Erythroblast (primary cell): ENCODE results near the gene FZR1.

Experiments
- GATA1 ChIP-seq: IDR thresholded peaks from 2 replicates; pipeline ENCODE4 v1.6.1; 2011; ENCODE audit warnings: low read depth, mild to moderate bottlenecking, control low read depth, low read length, moderate library complexity
- POLR2A ChIP-seq: IDR thresholded peaks from 2 replicates; pipeline ENCODE4 v1.6.1; 2011; ENCODE audit warnings: mild to moderate bottlenecking, low read length

- TF ChIP-seq POLR2A, result no peak
- no peak for TF ChIP-seq GATA1
Measured at GRCh38 chr19:3544742-3545668, 38.9 kb downstream of the FZR1 start.
